ENCODE results near the gene WDFY2. TPM values are rescaled to one million over a fixed set of nuclear protein-coding genes. Genes with fewer than 3 reads are reported as not detected.
A peak's percentile ranks its signal among the peaks of the same experiment; 100 is the strongest.

WDFY2 gene
- total RNA-seq, 3 donors from 2014 or later, result 3.4 to 9.6 (median 6.6) TPM

- TF ChIP-seq, protein P1, sequence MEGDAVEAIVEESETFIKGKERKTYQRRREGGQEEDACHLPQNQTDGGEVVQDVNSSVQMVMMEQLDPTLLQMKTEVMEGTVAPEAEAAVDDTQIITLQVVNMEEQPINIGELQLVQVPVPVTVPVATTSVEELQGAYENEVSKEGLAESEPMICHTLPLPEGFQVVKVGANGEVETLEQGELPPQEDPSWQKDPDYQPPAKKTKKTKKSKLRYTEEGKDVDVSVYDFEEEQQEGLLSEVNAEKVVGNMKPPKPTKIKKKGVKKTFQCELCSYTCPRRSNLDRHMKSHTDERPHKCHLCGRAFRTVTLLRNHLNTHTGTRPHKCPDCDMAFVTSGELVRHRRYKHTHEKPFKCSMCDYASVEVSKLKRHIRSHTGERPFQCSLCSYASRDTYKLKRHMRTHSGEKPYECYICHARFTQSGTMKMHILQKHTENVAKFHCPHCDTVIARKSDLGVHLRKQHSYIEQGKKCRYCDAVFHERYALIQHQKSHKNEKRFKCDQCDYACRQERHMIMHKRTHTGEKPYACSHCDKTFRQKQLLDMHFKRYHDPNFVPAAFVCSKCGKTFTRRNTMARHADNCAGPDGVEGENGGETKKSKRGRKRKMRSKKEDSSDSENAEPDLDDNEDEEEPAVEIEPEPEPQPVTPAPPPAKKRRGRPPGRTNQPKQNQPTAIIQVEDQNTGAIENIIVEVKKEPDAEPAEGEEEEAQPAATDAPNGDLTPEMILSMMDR (IDR thresholded peaks at IDR 0.05), result no peak
- Histone ChIP-seq H3K4me1 (ENCODE audit: low read depth) (peaks cover 28% of the 10 kb centered on the region), H3K9me3 (no peaks in the 10 kb centered on the region), H3K36me3 (ENCODE audit: low read depth) (no peaks in the 10 kb centered on the region), H3K4me3 (peak within 1 kb of the TSS; percentile 83)
- DNase-seq (peak; percentile 94 to 95 (median 95)), ATAC-seq (peak; percentile 91)
- intact Hi-C loops (cut with DNase I, micrococcal nuclease), result no loop called here
Measured at GRCh38 chr13:51803422-51804294, 219.4 kb downstream of the WDFY2 start, which contains the start of gene DHRS12. TSS of gene DHRS12 (minus strand) at chr13:51804163. CDS start at chr13:51799659, 4,504 bp downstream.

DNA sequence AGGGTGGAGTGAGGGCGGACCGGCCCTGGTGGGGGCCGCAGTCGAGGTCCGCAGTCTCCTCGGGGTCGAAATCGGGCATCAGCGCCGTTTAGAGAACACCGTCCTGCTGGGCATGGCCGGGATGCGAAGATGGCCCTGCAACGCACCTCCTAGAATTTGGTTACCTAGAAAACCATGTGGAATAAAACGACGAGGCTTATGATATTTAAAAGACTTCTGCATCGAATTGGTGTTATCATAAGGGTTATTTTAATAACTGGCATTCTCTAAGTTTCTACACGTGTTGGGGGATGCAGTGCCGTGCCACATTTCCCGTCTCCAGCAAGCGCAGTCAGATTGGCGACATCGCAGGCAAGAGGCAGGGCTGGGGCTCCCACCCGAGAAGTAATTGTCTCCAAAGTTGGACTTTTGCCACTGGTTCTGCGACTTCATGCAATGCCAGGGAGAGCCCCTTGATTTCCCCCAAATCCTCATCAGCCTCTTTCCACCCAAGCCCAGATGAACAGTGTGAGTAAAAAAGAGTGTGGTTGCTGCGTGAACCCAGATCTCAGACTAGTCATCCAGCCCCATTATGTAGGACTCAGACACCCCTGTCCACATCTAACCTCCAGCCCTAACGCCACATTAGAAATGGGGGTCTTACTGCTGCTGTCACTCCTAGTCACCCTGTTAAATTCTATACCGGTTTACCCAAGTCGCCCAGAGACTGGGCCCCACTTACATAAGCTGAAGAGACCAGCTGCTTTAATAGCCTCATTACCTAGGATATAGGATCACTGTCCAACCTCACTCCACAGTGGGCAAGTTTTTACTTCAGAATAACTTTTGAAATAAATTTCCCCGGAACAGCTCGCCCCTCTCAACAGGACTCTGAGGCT lies 220.3 kb downstream of the WDFY2 start:
- Histone ChIP-seq H3K4me1 (ENCODE audit: low read depth) (peaks cover 28% of the 10 kb centered on the region), H3K36me3 (ENCODE audit: low read depth) (no peaks in the 10 kb centered on the region), H3K9me3 (no peaks in the 10 kb centered on the region), H3K4me3 (peak overlapping the region; percentile 83)
- intact Hi-C loops (cut with DNase I, micrococcal nuclease), result no loop called here
- peak in 2 of 3 donors; percentile 52 to 60 for DNase-seq
- TF ChIP-seq, protein P1 (IDR thresholded peaks at IDR 0.05), result no peak
- ATAC-seq, result no peak

DNA sequence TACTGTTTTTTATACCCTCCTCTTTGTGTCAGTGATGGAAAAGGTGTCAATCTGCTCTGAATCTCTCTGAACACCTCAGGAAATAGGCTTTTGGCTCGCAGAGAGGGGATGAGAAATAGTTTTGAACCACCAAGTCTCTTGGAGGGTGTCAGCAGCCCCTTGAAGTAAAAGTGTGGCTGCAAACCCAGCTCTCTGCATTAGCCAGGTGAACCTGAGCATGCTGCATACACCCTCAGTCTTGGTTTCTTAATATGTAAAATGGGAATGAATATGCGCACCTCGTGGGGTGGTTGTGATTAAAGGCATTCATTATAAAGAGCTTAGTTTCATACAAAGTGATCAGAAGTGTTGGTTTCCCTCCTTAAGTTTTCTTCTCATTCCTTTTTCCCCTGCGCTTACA lies 221.1 kb downstream of the WDFY2 start:
- TF ChIP-seq, protein P1 (IDR thresholded peaks at IDR 0.05), result no peak
- DNase-seq (no peak), ATAC-seq (no peak)
- Histone ChIP-seq H3K4me1 (ENCODE audit: low read depth) (peaks cover 28% of the 10 kb centered on the region), H3K36me3 (ENCODE audit: low read depth) (no peaks in the 10 kb centered on the region), H3K9me3 (no peaks in the 10 kb centered on the region), H3K4me3 (no peak overlapping the region)
- intact Hi-C loops (cut with DNase I, micrococcal nuclease), result no loop called here

- intact Hi-C loops (cut with DNase I, micrococcal nuclease), result no loop called here
- TF ChIP-seq, protein P1 (IDR thresholded peaks at IDR 0.05), result no peak
- no peak overlapping the region for H3K4me3 ChIP-seq
- no peaks in the 10 kb centered on the region for H3K9me3 ChIP-seq
- ATAC-seq (no peak), DNase-seq (no peak)
- no peaks in the 10 kb centered on the region for H3K36me3 ChIP-seq (ENCODE audit: low read depth)
- H3K4me1 ChIP-seq (ENCODE audit: low read depth), result peaks cover 28% of the 10 kb centered on the region
Measured at GRCh38 chr13:51805925-51806324, 221.7 kb downstream of the WDFY2 start.

GRCh38 chr13:51806566-51806965 lies 222.3 kb downstream of the WDFY2 start:
- Histone ChIP-seq H3K4me1 (ENCODE audit: low read depth) (peaks cover 24% of the 10 kb centered on the region), H3K9me3 (no peaks in the 10 kb centered on the region), H3K36me3 (ENCODE audit: low read depth) (no peaks in the 10 kb centered on the region), H3K4me3 (no peak overlapping the region)
- DNase-seq, result no peak
- TF ChIP-seq, protein P1 (IDR thresholded peaks at IDR 0.05), result no peak
- no peak for ATAC-seq
- intact Hi-C loops (cut with DNase I, micrococcal nuclease), result no loop called here
